HG03159 (cell line): ENCODE measurements around the gene PRKCB.
"Not testable (repeated sequence)": the region's sequence is repeated elsewhere in the genome, so short reads cannot be mapped to it uniquely, and the experiment has no call there.

ENCODE experiments used
- ATAC-seq: cut with Tn5 transposase; IDR thresholded peaks from one replicate; pipeline ENCODE4 v1.9.1; 2021; ENCODE audit warnings: mild to moderate bottlenecking, moderate library complexity; ENCODE audit not compliant: unreplicated experiment

PRKCB gene

GRCh38 chr16:23900480-23901177 lies 64.8 kb downstream of the PRKCB start:
- ATAC-seq = no peak

GRCh38 chr16:23901178-23902033 lies 65.6 kb downstream of the PRKCB start:
- no peak for ATAC-seq

DNA sequence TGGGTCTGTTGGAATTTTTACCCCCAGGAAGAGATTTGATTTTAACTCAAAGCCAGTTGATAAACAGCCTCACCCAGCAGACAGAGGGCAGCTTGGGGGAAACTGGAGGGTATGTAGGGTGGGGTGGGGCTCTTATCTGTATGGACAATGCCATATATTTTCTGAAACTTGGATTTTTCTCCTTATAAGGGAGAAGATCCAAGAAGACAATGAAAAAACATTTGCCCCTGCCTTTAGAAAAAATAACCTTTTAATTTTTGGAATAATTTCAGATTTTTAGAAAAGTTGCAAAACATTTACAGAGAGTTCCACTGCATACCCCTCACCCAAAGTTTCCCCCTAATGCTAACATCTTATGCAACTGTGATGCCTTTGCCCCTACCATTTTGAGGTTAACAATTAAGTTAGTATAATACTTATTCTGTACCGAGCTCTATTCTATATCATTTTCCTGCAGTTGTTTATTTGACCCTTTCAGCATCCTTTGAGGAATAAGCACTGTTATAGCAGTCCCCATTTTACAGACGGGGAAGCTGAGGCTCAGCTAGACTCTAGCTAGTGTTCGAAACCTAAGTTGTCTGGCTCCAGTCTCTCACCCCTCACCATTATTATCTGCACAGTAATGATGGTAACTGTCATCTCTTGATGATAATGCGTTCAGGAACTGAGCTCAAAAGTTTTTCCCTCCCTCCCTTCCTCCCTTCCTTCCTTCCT lies 66.4 kb downstream of the PRKCB start:
- no peak for ATAC-seq

DNA sequence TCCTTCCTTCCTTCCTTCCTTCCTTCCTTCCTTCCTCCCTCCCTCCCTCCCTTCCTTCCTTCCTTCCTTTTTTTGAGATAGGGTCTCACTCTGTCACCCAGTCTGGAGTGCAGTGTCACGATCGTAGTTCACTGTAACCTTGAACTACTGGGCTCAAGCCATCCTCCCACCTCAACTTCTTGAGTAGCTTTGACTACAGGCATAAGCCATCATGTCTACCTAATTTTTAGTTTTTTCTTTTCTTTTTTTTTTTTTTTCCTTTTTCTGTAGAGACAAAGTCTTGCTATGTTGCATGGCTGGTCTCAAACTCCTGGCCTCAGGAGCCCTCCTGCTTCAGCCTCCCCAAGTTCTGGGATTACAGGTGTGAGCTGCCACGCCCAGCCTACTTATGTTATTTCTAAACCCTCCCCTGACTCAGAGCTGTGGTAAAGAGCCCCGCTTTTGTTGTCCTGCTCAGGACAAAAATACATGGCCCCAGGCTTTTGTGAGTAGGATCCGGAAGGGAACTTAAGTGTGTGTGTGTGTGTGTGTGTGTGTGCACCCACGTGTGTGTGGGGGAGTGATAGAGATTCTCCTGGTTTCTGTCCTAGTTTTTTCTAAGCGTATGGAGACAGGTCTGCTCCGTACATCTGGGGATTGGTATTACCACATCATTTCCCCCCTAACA lies 67.1 kb downstream of the PRKCB start:
- no peak for ATAC-seq

- ATAC-seq = no peak
Measured at GRCh38 chr16:23905027-23905426, 69.2 kb downstream of the PRKCB start.

GRCh38 chr16:23907457-23907902 lies 71.7 kb downstream of the PRKCB start:
- ATAC-seq = no peak

- ATAC-seq = no peak
Measured at GRCh38 chr16:23907903-23908302, 72.1 kb downstream of the PRKCB start.

- no peak for ATAC-seq
Measured at GRCh38 chr16:23908790-23909189, 73.0 kb downstream of the PRKCB start.

DNA sequence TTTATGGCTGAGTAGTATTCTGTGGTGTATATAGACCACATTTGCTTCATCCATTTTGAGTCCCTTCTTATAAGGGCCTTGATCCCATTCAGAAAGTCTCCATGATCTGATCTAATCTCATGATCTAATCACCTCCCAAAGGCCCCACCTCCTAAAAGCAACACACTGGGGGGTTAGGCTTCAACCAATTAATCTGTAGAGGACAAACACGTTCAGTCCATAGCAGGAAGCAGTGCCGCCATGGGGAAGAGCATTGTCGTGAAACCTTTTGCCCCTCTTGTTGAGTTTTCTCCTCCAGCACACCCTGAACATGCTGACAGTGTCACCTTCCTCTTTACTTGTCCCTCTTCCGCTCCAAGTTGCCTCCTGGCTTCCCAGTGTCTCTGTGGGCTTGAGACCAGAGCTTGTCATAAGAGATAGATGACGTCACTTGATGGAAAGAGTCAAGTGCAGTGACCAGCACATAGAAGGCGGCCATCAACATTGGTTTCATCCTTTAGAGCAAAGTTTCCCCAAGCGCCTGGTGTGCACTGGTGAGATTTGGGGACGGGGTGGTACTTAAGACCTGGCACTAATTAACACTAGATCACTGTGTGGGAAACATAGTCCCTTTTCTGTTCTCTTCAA lies 74.1 kb downstream of the PRKCB start:
- ATAC-seq = no peak

GRCh38 chr16:23914946-23915530 lies 79.3 kb downstream of the PRKCB start:
- ATAC-seq = no peak

DNA sequence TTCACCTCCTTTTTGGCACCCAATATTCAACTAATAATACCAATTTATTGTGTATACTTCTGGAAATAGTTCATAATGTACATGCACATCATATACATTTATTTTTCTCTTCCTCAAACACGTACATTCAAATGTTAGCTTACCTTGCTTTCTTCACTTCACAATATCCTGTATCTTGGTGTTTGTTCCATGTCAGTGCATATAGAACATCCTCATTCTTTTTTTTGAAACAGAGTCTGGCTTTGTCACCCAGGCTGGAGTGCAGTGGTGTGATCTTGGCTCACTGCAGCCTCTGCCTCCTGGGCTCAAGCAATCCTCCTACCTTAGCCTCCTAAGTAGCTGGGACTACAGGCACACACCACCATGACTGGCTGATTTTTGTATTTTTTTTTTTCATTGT lies 80.8 kb downstream of the PRKCB start:
- not testable (repeated sequence) for ATAC-seq

- ATAC-seq = no peak
Measured at GRCh38 chr16:23917621-23918020, 81.8 kb downstream of the PRKCB start.

DNA sequence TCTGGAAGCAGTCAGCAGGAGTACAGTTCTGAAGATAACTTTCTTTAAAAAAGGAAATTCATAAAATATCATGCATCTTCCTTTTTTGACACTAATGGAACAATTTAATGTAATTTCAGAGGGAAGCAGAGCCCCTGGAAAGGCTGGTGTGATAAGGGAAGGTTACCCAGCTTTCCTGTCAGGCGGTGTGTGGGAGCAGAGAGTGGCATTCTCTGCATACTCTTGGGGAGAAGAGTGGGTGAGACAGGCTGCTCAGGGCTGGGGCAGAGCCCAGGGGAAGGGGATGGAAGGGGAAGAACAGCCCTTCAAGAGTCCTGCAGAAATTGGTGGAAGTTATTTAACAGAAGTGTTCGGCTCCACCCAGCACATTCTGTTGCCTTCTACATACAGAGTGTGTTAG lies 84.7 kb downstream of the PRKCB start:
- no peak for ATAC-seq

GRCh38 chr16:23920899-23921298 lies 85.1 kb downstream of the PRKCB start:
- no peak for ATAC-seq

- ATAC-seq = no peak
Measured at GRCh38 chr16:23922406-23922805, 86.6 kb downstream of the PRKCB start.

DNA sequence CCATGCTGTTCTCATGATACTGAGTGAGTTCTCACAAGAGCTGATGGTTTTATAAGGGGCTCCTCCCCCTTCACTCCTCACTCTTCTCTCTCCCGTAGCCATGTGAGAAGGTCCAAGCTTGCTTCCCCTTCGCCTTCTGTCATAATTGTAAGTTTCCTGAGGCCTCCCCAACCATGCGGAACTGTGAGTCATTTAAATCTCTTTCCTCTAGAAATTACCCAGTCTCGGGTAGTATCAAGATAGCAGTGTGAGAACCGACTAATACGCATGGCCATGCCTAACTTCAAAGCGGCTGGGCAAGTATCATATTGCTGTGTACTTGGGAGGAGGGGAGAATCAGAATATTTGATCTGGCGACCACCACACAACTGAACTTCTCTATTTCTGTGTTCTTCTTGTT lies 88.3 kb downstream of the PRKCB start:
- no peak for ATAC-seq

GRCh38 chr16:23927796-23928195 lies 92.0 kb downstream of the PRKCB start:
- no peak for ATAC-seq

DNA sequence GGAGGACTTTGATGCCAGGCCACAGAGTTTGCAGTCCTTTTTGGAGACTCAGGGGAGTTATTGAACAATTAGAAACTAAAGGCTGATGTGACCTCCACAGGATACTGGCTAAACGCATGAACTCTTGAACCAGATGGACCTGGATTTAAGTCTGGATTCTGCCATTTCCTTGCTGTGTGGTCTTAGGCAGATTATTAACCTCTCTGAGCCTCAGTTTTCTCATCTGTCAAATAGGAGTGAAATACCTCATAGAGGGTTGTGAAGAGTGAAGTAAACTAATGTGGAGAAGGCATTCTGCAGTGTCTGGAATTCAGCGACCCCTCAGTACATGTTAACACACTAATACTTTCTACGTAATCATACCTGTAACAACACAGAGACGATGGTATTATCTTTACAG lies 93.5 kb downstream of the PRKCB start:
- ATAC-seq = no peak

DNA sequence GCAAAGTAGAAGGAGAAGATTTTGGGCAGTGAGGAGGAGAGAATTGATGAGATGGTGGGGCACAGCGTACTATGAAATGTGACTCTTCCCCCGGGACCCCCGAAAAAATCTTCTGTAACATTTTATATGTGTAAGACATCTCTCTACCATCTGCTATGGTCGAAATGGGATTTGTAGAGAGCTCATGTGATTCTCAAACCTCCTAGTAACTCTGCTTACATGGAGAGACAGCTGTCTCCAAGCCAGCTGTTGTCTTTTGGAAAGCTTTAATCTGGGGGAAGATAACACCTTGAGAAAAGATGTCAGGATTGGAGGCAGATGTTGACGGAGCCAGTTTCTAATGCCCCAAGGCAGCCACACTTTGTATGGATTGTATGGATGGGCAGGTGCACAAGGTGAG lies 94.1 kb downstream of the PRKCB start:
- ATAC-seq = no peak

GRCh38 chr16:23930791-23931190 lies 95.0 kb downstream of the PRKCB start:
- ATAC-seq = no peak
